ENCODE data around the gene IL12RB1.

- TF ChIP-seq CTCF (IDR thresholded peaks at IDR 0.05) (no peak), CEBPB (IDR thresholded peaks at IDR 0.05) (no peak), RARB (CRISPR knock-in tag; IDR thresholded peaks at IDR 0.05) (no peak)
These were observed 70.4 kb downstream of the IL12RB1 start for GRCh38 chr19:18016209-18016910.

Data from A549 (cell line).